AML-193 (cell line): Measurements from ENCODE around the gene SH3PXD2A.
"Not testable (repeated sequence)": the region's sequence is repeated elsewhere in the genome, so short reads cannot be mapped to it uniquely, and the experiment has no call there.

ENCODE experiments used
- DNase-seq, 2 experiments: peaks; one replicate each; lab custom pipeline; 2025; lab: John Stamatoyannopoulos, UW

Gene SH3PXD2A

DNA sequence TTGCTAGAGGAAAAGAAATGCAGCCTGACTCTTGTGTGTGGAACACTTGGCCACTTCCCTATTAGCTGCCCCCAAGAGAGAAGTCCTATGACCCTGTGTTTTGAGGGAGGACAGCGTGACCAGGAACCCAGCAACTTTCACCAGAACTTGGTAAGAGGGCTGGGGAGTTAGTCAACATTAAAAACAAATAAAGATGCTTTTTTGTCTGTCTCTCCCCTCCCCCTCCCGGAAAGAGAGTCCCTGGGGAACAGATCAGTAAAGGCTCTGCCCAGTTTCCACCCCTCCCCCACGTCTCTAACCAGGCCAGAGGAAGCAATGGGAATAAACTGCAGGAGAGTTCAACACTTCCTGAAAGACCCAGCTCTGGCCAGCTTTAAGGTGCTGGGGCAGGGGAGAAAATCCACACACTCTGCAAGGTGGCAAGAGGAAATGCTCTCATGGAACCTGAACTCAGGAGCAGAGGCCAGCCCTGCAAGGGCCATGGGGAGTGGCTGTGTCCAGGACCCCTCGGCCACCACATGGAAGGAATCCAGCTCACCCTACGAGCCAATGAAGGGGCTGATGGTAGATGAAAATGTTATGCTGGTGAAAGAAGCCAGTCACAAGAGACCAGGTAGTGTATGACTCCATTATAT, 21.5 kb downstream of the SH3PXD2A start:
- no peak for DNase-seq

DNA sequence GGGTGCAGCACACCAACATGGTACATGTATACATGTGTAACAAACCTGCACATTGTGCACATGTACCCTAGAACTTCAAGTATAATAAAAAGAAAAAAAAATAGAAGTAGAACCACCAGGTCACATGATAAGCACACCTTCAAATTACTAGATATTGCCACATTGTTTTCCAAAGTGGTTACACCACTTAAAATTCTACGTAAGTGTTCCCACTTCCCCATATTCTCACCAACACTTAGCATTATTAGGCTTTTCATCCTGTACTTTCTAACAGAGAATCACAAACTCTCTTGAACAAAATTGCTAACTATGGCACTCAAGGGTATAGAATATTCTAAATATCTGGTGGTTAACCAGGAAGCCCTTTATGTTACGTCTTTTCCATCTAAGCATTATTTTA, 22.6 kb downstream of the SH3PXD2A start:
- no peak for DNase-seq

DNA sequence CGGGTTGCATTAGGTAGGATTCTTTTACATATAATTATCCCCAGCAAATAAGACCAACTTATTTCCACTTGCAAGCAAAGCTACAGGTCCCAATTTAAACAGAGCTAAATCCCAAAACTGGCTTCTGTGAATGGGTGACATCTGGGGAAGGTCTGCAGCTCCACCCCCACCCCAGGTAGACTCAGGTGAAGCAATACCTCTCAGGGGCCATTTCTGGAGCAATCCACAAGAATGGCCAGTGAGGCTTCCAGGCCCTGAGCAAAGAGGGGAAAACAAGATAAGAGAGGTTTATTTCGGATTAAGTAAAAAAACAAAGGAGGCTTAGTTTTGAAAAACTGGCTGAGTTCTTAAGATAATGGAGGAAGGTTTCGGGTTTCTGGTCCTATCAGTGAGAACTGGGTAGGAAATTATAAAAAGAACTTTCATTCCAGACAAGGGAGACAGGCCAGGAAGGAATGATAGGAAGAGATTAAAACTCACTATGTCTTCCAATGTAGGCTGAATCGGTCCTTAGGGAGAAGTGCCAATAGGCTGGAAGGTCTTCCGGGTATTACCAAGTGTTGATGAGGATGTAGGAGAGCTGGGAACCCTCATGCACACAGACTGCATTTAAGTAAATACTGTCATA, 25.4 kb downstream of the SH3PXD2A start:
- no peak for DNase-seq

DNA sequence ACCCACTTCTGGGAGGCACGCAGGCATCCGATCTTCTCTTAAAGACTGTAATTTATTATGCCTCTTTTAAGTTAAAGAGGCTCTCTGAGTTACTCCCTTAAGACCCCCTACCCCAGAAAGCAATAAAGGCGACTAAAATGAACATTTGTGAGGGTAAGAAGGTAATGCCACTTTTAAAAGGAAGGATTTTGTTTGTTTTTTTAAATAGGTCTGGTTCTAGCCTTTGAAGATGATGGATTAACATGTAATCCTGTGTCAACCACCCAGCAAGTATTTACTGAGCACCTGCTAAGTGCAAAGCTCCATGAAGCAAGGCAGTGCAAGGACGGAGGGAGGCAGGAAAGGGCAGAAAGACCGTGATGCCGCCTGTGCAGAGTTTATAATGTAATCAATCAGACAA, 26.1 kb downstream of the SH3PXD2A start:
- DNase-seq: no peak

DNA sequence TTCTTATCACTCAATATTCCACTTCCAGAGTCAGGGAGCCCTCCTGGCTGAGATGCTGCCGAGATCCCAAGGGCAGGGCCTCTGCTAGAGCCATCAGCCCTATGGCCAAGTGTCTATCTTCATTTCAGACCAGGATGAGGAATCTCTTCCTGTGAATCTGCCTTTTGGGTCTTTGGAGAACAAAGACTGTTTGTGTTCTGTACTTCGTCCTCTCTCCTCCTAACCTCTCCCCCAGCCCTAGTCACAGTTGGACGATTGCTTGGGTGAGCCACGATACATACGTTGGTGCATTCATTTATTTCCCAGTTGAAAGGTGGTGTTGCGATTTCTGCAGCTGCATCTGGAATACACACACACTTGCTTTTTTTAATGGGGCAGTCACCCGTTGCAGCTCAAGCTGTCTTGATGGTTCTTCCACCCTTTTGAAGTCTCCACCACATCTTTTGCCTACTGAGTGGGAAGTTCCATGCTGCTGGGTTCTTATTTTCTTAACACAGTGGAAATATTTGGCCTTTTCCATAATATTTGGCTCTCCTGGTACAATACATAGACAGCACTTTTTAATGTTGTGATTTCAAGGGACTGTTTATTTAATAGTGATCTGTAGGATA, 26.7 kb downstream of the SH3PXD2A start:
- DNase-seq: no peak

DNA sequence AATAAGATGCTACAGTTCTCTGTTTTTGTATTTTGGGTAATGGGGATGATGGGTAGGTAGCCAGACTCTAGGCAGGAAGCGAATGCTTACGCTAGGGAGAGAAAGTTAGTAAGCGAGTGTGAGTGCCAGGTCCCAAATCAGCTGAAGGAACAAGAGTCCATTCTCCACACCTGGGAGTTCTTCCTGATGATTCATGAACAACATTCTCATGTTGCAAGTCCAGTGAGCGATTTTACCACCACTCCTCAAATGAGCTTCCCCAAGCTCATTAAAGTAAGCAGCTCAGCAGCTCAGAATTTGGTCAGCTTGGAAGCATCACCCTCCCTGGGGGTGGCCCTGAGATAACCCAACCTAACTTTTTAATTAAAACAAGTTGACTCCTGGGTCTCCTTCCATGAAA, 27.3 kb downstream of the SH3PXD2A start:
- DNase-seq: no peak

DNA sequence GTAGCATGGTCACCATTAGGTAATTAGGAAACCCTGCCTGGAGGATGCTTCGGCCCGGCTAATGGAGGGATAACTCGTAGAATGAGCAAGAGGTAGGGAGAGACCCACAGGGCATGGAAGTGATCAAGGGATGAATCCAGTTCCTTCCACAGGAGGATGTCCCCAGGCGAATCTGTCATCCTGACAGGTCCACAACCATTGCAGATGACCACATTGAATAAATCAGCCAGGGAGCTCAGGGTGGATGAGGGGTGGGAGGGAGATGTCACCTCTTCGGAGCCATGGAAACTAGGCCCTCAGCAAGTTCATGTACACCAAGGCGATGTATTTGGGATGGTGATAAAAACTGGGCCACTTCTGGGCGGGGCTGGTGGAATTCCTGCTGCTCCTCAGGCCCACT, 28.5 kb downstream of the SH3PXD2A start:
- no peak for DNase-seq

DNA sequence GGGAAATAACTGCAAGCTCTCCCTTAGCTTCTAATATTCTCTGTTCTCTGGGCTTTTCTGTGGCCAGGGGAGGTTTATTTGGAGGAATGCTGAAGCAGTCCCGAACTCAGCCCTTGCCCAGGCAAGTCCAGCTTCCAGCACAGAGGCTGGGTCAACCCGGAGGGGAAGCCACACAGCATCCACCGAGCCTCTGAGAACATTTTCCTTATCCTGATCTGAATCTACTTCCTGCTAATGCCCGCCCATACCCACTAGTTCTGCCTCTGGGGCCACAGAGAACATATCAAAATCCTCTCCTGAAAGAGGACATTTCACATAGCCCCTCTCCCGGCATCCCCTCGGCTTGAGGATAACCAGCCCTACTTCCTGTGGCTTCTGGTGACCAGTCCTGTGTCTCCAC, 31.1 kb downstream of the SH3PXD2A start:
- DNase-seq: no peak

GRCh38 chr10:103823706-103824272, 31.6 kb downstream of the SH3PXD2A start:
- no peak for DNase-seq

- no peak for DNase-seq
Measured at GRCh38 chr10:103822800-103823199, 32.6 kb downstream of the SH3PXD2A start.

- no peak for DNase-seq
Measured at GRCh38 chr10:103822107-103822716, 33.2 kb downstream of the SH3PXD2A start.

- no peak for DNase-seq
Measured at GRCh38 chr10:103820101-103821062, 35.0 kb downstream of the SH3PXD2A start.

DNA sequence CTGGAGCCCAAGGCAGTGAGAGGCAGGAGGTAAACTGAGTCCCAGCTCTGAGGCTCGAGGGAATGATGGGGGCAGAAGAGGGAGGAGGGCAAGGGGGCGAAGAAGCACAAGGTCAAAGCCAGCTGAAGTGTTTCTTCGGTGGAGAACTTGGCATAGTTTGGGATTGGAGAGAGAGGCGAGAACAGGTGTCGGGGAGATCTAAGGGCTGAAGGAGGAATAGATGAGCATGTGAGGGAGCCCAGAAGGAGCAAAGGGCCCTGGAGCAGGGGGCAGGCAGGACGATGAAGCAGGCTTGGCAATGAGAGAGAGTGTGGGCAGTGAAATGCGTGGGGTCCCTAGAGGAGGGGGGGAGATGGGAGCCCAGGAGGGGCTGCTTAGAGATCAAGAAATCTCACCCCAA, 35.9 kb downstream of the SH3PXD2A start:
- DNase-seq: no peak

DNA sequence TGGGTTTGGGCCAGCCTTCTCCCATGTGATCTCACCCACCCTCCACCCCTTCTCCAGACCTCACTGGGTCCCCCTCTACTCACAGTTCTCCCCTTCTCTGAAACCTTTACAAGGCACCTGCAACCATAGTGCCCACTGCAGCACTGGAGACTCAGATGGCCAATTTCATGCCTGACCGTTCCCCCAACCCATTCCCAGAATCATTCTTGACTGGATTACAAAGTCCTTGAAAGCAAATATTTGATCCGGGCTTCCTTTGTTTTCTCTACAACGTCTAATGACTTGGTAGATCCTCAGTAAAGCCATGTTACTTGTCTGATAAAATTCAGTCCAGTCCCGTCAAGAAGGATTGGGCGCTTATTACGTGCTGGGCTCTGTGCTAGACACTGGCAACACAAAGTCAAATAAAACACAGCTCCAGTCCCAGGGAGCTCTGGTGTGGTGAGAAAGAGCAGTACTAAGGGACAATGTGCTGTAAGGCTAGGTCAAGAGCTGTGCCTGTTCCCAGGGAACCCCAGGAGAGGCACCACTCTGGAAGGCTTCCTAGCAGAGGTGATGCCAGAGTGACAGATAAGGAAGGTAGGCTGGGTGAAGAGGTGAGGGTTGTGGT, 36.5 kb downstream of the SH3PXD2A start:
- DNase-seq: no peak

- no peak for DNase-seq
Measured at GRCh38 chr10:103818105-103818504, 37.3 kb downstream of the SH3PXD2A start.

GRCh38 chr10:103816431-103816830, 38.9 kb downstream of the SH3PXD2A start:
- no peak for DNase-seq

DNA sequence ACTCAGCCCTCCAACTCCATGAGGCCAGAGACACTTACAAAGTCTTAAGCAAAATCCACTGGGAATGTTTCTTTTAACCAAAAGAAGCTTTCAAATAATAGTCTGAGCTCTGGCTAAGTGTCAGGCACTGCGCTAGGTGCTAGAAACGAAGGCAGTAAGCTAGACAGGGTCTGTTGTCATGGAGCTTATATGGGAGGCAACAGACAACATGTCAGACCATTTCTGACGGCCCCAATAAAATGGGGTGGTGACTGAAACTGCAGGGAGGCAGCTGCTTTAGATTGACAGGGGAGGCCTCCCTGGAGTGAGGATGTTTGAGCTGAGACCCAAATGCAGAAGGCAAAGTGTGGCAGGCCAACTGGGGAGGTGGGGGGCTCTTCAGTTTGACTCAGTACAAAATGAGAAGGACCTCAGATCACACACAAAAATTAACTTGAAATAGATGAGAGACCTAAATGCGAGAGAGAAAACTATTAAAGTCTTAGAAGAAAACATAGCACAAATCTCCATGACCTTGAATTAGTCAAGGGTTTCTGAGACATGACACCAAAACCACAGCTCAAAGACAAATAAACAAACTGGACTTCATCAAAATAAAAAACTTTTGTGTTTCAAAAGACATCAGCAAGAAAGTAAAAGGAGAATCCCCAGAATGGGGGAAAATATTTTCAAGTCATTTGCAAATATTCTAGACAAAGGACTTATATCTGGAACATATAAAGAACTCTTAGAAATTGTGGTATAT, 40.6 kb downstream of the SH3PXD2A start:
- no peak for DNase-seq

DNA sequence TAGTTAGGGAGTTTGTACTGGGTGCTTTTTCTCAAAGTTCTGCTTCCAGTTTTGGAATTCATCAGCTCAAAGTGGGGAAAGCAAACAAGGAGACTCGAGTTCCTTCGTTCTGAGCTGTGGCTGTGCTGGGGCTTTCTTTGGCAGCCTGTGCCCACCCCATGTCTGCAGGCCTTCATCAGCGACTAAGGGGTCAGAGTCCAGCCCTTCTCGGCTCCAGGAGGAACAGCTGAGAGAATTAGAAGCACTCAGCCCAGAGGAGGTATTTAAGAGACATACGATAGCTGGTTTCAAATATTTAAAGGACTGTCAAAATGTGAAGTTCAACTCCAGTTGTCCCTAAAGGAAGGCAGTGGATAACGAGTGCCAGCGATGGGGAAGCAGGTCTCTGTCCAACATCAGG, 41.3 kb downstream of the SH3PXD2A start:
- DNase-seq: no peak

GRCh38 chr10:103813312-103813711, 42.1 kb downstream of the SH3PXD2A start:
- not testable (repeated sequence) for DNase-seq

DNA sequence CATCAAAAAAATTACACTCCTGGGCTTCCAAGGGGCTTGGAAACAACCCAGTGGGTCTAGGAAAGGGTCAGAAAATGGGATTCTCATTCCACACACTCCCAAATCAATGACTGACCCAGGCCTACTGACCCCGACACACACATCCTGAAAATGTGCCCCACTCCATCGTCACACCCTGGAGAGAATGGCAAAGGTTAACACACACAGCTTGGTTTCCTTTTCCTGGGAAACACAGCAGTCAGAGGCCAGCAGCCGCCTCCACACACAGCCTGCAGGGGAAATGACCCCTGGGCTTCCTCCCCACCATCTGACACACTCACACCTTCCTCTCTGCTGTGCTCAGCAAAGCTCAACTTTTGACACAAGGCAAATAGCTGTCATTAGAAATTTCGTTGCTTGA, 42.9 kb downstream of the SH3PXD2A start:
- DNase-seq: no peak

GRCh38 chr10:103812004-103812403, 43.4 kb downstream of the SH3PXD2A start:
- no peak for DNase-seq
